GM19324 (cell line): ENCODE measurements around the gene TMEM131L.
"Not testable (repeated sequence)": the region's sequence is repeated elsewhere in the genome, so short reads cannot be mapped to it uniquely, and the experiment has no call there.

Experiments used
- ATAC-seq: cut with Tn5 transposase; IDR thresholded peaks from one replicate; pipeline ENCODE4 v1.9.1; 2021; ENCODE audit warnings: mild to moderate bottlenecking, moderate library complexity; ENCODE audit not compliant: unreplicated experiment, low FRiP score

Gene TMEM131L

GRCh38 chr4:153538487-153539357, 72.6 kb downstream of the TMEM131L start:
- ATAC-seq: no peak

- no peak for ATAC-seq
Observed at GRCh38 chr4:153539422-153539821, 73.3 kb downstream of the TMEM131L start.

DNA sequence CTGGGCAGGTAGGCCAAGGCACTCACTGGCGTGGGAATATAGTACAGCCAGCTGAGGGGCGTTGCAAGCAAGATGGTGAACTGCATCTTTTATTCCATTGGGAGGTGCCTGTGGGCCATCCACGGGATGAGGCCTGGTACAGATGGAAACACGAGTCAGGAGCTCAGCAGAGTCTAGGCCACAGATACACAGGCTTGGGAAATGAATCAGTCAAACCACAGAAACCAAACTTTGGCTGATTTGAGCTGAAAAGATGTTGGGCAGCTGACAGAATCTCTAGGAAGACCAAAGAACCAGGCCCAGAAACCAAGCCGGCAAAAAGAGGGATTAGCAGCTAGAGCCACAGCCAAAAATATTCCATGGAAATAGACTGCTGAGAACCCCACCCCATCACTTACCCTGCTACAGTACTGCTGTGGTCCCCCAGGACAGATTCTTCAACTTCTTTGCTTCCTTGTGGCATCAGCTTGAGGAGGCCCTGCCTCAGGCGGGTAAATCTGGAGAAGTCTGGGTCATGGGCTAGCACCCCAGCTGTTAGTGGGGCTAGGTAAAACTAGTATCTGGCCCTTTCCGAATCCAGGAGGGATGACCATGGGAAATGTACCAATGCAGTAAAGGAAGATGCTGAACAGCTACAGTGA, 75.4 kb downstream of the TMEM131L start:
- no peak for ATAC-seq

DNA sequence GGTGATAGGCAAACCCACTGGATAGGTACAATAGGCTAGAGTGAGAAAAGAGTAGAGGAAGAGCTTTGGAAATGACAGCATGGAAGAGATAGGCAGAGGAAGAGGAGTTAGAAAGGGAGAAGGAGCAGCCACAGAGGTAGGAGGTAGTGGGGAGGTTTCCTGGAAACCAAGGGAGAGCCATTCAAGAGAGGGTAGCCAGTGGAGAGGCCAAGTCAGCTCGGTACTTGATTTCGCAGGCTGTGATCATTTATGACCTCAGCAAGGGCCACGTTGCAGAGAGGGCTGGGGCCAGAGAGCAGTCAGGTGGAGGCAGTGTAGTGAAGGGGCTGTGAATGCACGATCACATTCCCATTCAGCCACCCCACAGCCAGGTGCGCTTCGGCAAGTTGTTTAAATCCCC, 76.0 kb downstream of the TMEM131L start:
- ATAC-seq: no peak

DNA sequence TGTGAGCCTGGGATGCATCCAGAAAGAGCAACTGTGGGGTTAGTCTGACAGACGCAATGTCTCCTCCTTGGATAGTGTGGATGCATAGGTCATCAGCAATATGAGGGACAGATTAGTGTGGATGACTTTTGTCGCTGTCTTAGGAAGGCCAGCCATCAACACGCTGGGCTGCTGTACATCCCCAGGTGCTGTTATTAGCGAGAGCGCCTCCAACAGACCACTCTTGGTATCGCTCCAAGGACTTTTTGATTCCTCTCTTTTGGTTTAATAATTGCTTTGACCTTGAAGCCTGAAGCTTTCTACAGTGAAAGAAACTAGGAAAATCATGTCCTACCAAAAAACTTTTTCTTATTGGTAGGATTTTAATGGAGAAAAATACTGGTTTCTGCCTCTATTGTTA, 76.7 kb downstream of the TMEM131L start:
- ATAC-seq: no peak

GRCh38 chr4:153543351-153543750, 77.2 kb downstream of the TMEM131L start:
- no peak for ATAC-seq

GRCh38 chr4:153545822-153546221, 79.7 kb downstream of the TMEM131L start:
- ATAC-seq: no peak

DNA sequence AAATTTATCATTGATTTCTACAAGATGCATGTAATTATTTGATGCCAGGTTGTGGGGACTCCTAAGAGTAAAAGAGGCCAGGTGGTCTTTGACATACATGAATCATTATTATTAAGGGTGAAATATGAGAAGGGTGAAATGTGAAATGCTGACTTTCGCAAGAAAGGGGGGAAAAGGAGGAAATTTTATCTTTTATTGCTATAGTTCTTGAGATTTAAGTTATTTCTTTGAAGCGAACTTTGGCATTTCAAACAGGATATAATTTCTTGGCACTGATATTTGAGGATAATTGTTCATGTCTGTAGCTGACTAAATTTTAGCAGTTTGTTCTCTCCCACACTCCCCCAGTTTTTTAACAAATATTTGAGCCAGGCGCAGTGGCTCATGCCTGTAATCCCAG, 80.1 kb downstream of the TMEM131L start:
- no peak for ATAC-seq

DNA sequence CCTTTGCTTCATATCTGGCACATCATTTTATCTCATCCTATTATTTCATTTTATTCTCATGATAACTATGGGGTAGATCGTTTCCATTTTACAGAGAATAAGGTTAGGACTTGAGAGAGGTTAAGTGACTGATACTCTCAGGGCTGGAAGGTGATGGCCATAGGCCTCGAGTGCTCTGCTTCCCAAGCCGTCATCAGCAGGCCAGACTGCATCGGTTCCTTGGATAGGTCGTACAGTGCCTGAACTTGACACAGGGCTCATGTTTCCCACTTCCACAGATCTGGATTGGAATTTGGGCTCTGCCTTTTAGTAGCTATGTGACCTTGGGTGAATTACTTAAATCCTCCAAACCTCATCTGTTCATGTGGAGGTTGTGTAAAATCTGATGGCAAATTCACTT, 81.4 kb downstream of the TMEM131L start:
- no peak for ATAC-seq

DNA sequence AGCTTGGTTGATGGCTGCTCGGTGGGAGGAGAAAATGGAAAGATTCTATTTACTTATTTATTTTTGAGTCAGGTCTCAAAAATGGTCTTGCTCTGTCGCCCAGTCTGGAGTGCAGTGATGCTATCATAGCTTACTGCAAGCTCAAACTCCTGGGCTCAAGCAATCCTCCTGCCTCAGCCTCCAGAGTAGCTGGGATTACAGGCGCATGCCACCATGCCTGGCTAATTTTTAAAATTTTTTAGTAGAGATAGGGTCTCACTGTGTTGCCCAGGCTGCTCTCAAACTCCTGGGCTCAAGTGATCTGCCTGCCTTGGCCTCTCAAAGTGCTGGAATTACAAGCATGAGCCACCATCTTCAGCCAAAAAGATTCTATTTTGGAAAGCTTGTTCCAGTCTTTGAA, 82.7 kb downstream of the TMEM131L start:
- ATAC-seq: not testable (repeated sequence)

DNA sequence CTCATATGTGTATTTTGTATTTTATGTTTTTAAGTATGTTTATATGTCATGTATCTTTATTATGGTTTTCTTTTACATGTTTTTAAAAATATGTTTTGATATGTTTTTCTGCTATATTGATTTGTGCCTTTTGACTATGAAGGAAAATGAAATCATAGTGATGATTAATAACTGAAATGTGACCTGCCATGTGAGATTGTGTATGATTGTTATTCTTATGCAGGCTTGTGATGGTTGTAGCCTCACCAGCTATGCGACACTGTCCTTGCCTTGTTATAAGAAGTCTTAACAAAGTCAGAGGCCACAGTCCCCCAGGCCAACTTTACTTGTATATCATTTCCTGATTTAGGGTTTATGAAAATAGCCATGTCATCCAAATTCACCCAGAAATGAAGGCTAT, 83.2 kb downstream of the TMEM131L start:
- no peak for ATAC-seq

DNA sequence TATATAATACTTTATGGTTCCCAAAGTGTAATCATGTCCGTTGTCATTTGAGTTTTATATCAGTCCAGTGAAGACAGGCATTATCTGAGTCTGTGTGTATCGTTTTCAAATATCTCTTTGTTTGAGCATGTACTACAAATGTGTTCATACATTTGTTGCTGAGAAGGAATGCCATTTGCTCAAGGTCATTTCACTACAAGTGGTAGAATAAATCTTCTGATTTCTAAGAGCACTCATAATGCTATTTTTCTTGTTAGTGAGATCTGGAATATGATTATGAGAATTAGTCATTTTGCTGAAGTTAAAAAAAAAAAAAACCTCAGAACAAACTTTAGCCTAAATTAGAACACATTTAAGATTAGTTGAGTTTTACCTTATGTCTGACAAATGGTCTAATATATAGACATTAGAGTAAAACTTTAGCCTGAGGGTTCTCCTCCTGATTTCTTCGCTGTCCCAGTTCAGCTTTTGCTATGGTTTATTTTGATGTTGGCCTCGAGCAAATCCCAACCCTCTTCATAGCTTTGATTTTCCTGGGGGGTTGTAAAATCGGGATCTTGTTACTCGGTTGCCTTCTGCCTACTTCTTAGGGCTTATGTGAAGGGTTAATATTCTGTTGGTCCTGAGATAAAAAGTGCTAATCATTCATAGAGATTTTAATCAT, 87.1 kb downstream of the TMEM131L start:
- ATAC-seq: no peak

DNA sequence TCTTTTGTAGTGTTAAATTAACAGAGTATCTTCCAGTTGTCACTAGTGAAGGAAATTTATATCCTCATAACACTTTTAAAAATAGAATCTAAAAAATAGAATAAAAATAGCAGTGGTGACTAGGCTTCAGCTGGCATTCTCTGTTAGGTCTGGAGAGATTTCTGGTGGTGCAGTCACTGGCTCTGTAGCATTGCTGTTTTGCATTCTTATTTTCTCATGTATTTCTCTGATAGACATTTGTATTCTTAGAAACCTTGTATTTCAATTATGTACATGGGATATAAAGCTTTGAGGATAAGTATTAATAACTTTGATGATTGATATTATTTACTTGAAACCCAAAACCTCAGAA, 87.6 kb downstream of the TMEM131L start:
- no peak for ATAC-seq

- ATAC-seq: no peak
Observed at GRCh38 chr4:153555730-153556434, 89.7 kb downstream of the TMEM131L start.

DNA sequence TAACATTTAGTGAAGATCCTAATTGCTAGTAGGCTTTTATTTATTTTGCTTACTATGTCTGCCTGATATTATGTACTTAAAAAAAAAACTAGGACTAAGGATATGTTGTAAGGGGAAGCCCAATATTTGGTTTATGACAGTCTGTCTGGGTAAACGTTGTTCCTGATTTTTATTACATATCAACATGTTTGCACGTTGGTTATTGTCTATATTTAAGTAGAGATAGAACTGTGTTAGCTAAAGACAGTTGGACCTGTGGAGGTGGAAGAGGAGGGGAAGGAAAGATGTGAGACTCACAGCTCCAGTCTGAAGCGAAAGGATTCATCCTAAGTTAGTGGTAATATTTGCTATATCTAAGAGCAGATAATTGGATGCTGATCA, 90.3 kb downstream of the TMEM131L start:
- no peak for ATAC-seq

DNA sequence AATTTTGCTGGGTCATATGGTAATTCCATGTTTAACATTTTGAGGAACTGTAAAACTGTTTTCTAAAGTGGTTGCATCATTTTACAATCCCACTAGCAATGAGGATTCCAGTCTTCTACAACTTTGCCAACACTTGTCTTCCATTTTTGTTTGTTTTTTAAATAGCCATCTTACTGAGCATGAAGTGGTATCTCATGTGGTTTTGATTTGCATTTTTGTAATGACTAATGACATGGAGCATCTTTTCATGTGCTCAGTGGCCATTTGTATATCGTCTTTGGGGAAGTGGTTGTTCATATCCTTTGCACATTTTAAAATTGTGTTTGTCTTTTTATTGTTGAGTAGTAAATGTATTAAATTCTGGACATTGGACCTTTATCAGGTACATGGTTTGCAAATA, 94.7 kb downstream of the TMEM131L start:
- ATAC-seq: no peak

DNA sequence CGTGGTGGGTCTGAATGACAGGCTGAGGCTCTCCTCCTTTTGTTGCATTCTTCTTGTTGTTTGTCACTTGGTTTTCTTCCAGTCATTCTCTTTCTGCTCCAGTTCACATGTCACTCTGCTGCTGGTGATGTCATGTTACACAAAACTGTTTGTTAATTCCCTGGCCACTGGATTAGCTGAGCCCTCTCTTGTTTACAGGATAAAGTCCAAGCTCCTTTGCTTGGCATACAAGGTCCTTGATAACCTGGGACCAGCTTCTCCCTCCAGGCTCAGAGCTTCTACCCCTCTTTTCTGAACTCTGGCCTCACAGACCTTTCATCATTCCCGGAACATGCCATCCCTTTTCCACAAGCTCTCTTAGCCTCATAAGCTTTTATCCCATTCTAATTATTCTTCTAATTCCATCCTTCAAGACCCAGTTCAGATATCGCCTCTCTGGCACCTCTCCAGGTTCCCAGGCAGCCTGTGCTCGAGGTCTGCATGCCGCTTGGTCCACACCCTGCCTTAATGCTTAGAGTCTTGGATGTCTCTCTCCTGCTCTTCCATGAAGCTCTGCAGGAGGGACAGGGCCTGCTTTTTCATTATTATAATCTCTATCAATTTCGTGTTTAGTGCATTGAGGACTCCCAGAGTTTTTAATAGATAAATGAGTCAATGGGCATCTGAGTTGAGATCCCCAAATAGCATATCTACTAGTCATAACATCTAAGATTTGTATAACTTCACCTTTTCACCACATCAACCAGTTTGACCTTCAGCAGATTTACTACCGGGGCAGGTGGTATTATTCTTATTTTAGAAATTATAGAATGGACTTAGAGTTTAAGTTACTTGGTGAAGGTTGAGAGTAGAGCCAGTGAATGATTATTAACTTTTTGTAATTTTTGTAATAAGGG, 98.7 kb downstream of the TMEM131L start:
- ATAC-seq: no peak

- ATAC-seq: no peak
Observed at GRCh38 chr4:153566631-153567150, 100.5 kb downstream of the TMEM131L start.

GRCh38 chr4:153567660-153568059, 101.5 kb downstream of the TMEM131L start:
- not testable (repeated sequence) for ATAC-seq
